ENCODE data around the gene CTSH.
"Not testable (repeated sequence)": the region's sequence is repeated elsewhere in the genome, so short reads cannot be mapped to it uniquely, and the experiment has no call there.

CTSH gene

DNA sequence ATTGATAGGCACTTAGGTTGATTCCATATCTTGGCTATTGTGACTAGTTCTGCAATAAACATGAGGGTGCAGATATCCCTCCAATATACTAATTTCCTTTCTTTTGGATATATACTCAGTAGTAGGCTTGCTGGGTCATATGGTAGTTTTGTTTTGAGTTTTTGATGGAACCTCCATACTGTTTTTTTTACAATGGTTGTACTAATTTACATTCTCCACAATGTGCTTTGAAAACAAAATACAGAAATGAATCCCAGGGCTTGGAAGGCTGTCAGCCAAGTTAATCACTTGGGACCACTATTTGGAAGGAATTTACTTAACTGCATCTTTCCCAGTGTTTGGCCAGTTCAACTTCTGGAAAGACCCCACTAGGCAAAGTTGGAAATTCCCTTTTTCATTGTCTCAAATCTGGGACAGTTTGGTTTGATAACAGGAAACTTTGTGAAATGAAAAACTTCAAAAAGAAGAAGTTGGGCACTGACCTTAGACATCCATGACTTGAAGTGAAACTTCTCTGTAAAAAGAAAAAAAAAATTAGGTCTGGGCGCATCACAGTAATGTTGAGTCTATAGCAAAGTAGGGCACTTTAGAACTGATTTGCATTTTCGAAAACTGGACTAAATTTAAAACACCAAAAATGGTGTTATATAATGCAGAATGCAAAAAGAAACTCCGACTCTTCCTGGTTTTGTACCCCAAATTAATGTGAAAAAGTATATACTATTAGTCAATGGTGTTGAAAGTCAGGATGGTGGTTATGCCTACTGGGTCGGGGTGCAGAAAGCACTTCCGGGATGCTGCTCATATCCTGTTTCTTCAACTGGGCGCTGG lies 6.0 kb downstream of the CTSH start:
- no peak for FAIRE-seq

- no peak for FAIRE-seq
Measured at GRCh38 chr15:78937132-78937739, 7.6 kb downstream of the CTSH start.

DNA sequence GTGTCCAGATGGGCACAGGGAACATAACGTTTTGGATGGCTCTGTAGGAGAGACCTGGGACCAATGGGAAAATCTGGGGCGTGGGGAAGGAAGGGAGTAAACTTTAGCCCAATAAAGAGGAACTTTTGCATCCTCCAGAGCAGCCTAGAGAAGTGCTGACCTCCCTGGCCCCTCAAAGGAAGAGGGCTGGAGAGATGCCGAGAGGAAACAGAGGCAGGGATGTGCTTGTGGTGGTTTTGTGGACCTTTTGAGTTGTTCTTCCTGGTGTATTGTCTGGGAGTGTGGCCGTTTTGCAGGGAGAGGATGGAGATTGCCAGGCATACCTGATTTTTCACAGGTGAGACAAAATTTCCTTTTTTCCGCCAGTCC lies 10.2 kb downstream of the CTSH start:
- no peak for FAIRE-seq

DNA sequence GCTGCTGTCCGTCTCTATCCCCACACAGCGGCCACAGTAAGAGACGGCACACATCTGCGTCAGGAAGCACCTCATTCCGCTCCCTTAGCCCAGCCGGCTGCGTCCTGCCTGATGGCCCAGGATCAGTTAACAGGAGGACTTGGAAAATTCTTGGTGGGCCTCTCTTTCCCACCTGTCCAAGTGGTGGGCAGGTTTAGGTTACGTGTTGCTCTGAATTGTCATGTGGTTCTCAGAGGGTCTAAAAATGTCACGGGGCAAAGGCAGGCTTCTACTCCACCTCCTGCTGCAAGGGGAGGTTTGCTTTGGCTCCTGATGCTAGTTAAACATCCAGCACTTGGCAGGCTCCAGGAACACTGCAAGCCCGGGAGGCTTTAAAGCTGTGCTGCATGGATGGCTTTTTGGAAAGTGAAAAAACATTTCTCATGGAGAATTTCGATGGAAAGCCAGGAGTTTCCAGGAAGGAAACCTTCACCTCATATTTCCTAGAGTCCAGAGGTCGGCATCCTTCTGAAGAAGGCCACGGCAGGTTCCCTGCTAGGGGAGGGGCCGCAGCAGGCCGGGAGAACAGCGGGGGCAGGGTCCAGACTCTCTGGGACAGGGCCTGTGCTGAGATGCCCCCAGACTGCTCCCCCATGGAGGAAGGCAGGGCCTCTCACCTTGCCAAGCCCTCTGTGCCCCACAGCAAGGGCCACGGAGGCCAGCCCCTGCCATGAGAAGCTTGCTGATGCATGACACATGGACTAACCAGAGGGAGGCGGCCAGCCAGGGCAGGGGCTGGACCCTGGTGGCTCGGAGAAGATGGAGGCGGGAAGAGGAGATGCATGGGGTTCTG lies 10.8 kb downstream of the CTSH start:
- no peak for FAIRE-seq

- no peak for FAIRE-seq
Measured at GRCh38 chr15:78933187-78933822, 11.5 kb downstream of the CTSH start.

GRCh38 chr15:78932258-78932808 lies 12.5 kb downstream of the CTSH start:
- FAIRE-seq = no peak

DNA sequence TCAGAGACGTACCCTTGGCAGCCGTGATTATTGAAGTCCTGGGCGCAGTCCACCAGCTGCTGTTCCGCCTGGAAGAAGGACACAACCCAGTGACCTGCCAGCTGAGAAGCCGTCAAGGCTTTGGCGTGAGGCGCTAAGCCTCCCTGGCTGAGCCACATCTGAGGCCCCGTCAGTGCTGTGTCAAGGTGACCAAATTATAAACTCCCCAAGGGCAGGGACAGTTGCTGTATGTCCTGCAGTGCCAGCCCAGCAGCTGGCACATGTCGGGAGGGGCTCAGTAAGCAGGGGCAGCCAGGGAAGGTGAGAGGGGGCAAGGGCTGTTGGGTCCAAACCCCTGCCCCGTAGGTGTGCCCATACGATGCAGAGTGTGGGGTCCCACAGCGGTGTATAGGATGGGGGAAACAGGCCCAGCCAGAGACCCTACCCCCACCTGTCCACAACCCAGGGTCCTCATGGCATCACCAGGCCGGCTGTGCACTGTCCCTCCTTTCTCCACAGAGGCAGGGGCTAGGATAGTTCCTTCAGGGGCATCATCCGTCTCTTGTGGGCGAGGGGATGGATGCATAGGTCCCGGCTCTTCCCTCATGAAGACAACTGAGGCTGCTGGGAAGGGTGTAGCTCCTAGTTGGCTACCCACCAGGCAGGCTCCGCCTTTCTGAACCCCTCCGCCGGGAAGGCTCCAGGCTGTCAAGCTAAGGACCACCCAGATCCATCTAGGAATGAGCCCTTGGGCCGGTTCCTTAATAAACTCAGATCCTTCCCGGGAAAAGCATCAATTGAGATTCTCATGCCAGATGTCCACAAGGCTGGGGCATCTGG lies 13.2 kb downstream of the CTSH start:
- FAIRE-seq = no peak

GRCh38 chr15:78930577-78931388 lies 14.1 kb downstream of the CTSH start:
- no peak for FAIRE-seq

- FAIRE-seq = no peak
Measured at GRCh38 chr15:78929536-78930264, 15.1 kb downstream of the CTSH start.

DNA sequence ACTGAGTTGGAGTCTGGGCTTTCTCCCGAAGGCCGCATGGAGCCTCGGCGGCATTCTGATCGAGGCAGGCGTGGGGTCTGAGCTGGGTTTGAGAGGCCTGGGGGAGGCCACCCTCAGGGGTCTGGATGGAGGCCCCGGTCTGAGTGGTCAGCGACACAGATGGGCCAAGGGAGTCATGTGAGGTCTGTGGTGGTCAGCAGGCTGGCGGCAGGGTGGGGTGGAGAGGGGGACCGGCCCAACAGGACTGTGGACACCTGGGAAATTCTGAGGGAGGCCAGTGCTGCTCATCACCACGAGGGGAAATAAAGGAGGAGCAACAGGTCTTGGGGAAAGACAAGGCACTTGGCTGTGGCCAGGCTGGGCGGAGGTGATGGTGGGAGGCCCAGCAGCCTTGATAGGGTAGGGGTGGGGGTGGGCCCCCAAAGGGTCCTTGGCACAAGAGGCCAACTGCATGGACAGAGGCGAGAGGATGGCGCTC lies 16.2 kb downstream of the CTSH start:
- no peak for FAIRE-seq

- FAIRE-seq = not testable (repeated sequence)
Measured at GRCh38 chr15:78928176-78928575, 16.7 kb downstream of the CTSH start.

DNA sequence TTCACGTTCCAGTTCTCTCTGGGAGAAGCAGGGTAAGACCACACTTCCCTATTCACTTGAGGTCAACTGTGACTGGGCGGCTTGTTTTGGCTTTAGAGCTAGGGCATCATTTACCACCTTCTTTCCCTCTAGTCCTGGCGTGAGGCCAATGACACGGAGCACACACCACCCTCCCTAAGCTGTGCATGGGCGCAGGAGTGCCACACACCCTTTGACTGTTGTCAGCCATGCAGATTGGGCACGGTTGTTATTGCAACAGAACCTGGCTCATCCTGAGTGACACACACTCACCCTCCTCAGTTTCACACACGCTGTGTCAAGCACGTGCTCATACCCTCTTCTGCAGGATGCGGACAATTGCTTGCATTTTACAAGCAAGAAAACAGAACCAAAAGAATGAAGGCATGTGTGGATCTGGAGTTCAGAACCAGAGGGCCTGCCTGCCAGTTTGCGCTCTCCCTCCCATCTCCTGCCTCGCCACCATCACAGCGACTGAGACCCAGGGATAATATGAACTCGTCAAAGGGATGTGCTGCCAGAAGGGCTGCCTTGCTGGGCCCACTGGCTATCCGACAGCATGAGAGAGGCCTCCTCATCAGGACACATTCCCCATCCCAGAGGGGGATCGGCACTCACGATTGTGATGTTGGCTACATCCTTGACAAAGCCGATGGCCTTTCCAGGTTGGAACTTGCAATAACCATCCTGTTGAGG lies 17.6 kb downstream of the CTSH start:
- FAIRE-seq = no peak

DNA sequence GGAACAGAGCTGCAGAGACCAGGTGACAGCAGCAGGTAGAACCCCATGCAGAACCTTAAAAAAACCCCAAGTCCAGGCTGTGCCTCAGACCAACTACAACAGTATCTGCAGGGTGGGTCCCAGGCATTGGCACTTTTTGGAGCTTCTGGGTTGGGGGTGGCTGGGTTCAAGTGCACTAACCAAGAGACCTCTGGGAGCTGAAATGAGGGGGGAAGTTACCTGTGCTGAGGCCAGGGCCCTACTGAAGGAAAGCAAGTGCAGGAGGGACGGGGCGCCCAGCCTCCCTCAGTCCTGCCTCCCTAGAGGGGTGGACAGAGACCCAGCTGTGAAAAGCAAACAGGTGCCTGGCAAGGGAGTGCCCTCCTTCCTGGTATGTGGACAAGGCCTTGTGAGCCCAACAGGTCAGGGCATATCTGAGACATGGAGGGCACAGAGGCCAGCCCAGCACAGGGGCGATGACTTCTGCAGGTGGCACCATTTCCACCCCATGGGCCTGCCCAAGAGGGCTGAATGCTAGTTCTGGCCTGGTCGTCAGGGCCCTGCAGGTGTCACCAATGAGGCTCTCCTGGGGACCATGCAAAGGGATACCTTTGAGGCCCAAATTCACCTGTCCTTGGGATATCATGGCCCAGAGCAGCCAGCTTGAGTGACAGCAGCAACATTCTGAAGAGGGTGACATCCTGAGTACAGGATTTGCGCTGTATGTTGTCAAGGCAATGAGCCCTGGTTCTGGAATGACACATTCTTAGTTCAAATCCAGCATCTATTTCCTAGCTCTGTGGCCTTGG lies 18.7 kb downstream of the CTSH start:
- FAIRE-seq = no peak

- FAIRE-seq = no peak
Measured at GRCh38 chr15:78925076-78925624, 19.7 kb downstream of the CTSH start.

DNA sequence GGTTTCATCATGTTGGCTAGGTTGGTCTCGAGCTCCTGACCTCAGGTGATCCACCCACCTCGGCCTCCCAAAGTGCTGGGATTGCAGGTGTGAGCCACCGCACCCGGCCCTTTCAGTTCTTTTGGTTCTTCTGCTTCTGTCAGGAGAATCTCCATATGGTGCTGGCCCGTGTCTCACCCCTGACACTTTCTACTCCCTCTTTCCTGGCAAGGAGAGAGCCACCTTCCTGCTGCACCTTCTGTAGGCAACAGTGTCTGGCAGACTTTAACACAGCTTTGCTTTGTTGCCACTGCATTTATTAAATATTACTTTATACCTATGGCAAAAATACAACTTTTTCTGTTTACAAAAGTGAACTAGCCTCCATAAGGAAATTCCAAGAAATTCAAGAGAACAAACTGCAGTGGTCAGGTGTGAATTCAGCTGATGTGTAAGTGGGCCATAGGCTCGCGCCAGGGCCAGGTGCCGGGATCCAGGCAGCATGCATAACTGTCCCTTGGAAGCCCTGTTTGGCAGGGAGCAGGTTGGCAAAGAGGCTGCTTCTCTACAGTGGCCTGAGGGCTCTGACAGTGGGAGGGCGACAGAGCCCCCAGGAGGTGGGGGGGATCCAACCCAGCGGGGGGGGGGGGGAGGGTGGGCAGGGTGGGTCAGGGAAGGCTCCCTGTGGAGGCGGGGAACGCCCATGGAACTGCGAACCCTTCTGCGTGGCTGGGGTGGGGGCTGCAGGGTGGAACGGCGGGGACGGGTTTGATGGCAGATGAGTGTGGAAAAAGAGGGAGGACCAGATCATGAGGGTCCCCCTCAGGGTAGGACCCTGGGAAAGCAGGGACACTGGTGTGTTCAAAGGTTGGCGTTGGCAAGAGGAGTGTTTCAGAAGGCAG lies 21.1 kb downstream of the CTSH start:
- FAIRE-seq = no peak

GRCh38 chr15:78923015-78923414 lies 21.8 kb downstream of the CTSH start:
- FAIRE-seq = no peak

DNA sequence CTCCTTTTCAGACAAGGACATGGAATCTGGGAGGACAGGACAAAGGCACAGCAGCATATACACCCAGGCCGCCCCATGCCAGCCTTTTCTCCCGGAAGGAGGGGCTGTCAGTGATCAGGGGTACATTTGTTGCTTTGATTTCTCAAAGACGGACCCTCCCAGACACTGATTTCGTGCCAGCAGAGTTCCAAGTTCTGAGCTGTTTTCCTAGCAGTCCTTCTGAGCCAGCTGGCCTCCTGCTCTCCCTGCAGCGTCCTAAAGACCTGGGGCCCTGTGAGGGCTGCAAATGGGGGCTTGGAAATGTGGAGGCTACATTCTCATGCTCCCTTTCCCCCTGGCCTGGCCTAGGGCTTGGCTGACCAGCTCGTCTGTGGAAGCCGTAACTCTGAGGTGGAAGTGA lies 22.3 kb downstream of the CTSH start:
- FAIRE-seq = no peak
